Hepatocyte (in vitro differentiated cells): ENCODE data around the gene CALML6. TPM values are rescaled to one million over a fixed set of nuclear protein-coding genes. Genes with fewer than 3 reads are reported as not detected.

Experiments
- DNase-seq: peaks from one replicate; pipeline ENCODE4 v3.0.0-alpha.2; 2016; ENCODE audit warnings: low spot score
- H2AFZ ChIP-seq: fragments of 200-600 bp; sonication (generic); 2 replicates; pipeline ENCODE4 v1.6.0; 2016; ENCODE audit warnings: antibody characterized with exemption, mild to moderate bottlenecking
- H3K27ac ChIP-seq: fragments of 200-600 bp; sonication (generic); 2 replicates; pipeline ENCODE4 v1.5.1; 2016; ENCODE audit warnings: mild to moderate bottlenecking
- H3K27me3 ChIP-seq: fragments of 200-600 bp; sonication (generic); 2 replicates; pipeline ENCODE4 v1.6.1; 2016
- H3K36me3 ChIP-seq: fragments of 200-600 bp; sonication (generic); replicated peaks from 2 replicates; pipeline ENCODE4 v1.5.1; 2016; ENCODE audit warnings: low read depth; ENCODE audit not compliant: insufficient read depth
- H3K4me1 ChIP-seq: fragments of 200-600 bp; sonication (generic); 2 replicates; pipeline ENCODE4 v1.5.1; 2016; ENCODE audit warnings: mild to moderate bottlenecking, moderate library complexity; ENCODE audit not compliant: insufficient read depth
- H3K4me2 ChIP-seq: fragments of 200-600 bp; sonication (generic); 2 replicates; pipeline ENCODE4 v1.6.0; 2016
- H3K4me3 ChIP-seq: fragments of 200-600 bp; sonication (generic); 2 replicates; pipeline ENCODE4 v1.5.1; 2016; ENCODE audit warnings: mild to moderate bottlenecking
- H3K79me2 ChIP-seq: fragments of 200-600 bp; sonication (generic); 2 replicates; pipeline ENCODE4 v1.6.0; 2017; ENCODE audit warnings: mild to moderate bottlenecking
- H3K9me2 ChIP-seq: fragments of 200-600 bp; sonication (generic); replicated peaks from 2 replicates; pipeline ENCODE4 v1.6.0; 2017; ENCODE audit warnings: mild to moderate bottlenecking; ENCODE audit not compliant: insufficient read depth
- H3K9me3 ChIP-seq: fragments of 200-600 bp; sonication (generic); 2 replicates; pipeline ENCODE4 v1.5.1; 2016; ENCODE audit warnings: low read depth, mild to moderate bottlenecking
- H4K20me1 ChIP-seq: fragments of 200-600 bp; sonication (generic); 2 replicates; pipeline ENCODE4 v1.6.0; 2016; ENCODE audit warnings: mild to moderate bottlenecking; ENCODE audit not compliant: insufficient read depth, poor library complexity, severe bottlenecking
- EZH2 ChIP-seq: fragments of 200-600 bp; sonication (generic); IDR thresholded peaks from 2 replicates; pipeline ENCODE4 v1.6.1; 2016; ENCODE audit warnings: antibody characterized with exemption, mild to moderate bottlenecking, borderline replicate concordance
- EZH2phosphoT487 ChIP-seq: fragments of 200-600 bp; sonication (generic); IDR thresholded peaks from one replicate; pipeline ENCODE4 v1.6.1; 2018; ENCODE audit warnings: antibody characterized with exemption, mild to moderate bottlenecking, low read depth, moderate library complexity; ENCODE audit not compliant: unreplicated experiment, severe bottlenecking
- WGBS: methylation state at CpG from one replicate; pipeline ENCODE4 v1.1.6; 2016; ENCODE audit warnings: low lambda C conversion rate; ENCODE audit errors: missing lambda C conversion rate; 5-methylcytosine and 5-hydroxymethylcytosine counted together
- polyA plus RNA-seq: library from polyadenylated mRNA; unstranded; fragments of >200 nt; fragmentation: Nextera tagmentation; extraction: Ambion mirVana; gene quantifications from 2 replicates; pipeline ENCODE4 v1.2.1, GENCODE V29; 2016
- total RNA-seq: library from RNA; depleted of rRNA; stranded (reverse); fragments of >200 nt; gene quantifications from 2 replicates; pipeline ENCODE4 v1.2.3, GENCODE V29; 2014
- TF ChIP-seq, protein P1 (sequence below): fragments of 200-600 bp; sonication (generic); IDR thresholded peaks from 2 replicates; pipeline ENCODE4 v1.5.1; 2016; ENCODE audit warnings: antibody characterized with exemption, mild to moderate bottlenecking; ENCODE audit not compliant: poor library complexity

Gene CALML6
- total and polyA plus RNA-seq, 2 experiments from 2014 or later: 0.33 to 0.53 TPM

DNA sequence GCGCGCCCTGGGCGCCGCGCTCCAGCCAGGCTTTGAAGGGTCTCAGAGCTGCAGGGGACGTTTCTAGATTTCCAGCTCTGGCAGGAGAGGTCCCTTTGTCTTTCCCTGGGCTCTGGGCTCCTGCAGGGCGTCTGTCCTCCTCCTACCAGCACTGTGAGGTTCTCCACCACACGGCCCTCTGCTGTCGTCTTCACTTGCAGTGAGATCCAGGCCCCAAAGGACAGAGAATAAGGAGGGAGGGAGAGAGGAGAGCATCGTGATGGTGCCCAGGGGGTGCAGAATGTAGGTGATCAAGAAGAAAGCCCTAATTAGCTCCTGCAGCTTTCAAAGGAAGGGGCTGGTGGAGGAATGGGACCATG, 20.0 kb upstream of the CALML6 start:
- DNase-seq: no peak
- peak overlapping the region; percentile 55 for H3K27ac ChIP-seq
- H3K36me3 ChIP-seq: no peaks in the 10 kb centered on the region
- no peaks in the 10 kb centered on the region for H4K20me1 ChIP-seq
- H2AFZ ChIP-seq: no peak overlapping the region
- no peaks in the 10 kb centered on the region for H3K9me2 ChIP-seq
- H3K4me2 ChIP-seq: peak overlapping the region; percentile 30
- WGBS: 54% methylated on average over 10 of the region's 10 CpGs
- peaks cover 20% of the 10 kb centered on the region for H3K79me2 ChIP-seq
- H3K27me3 ChIP-seq: no peaks in the 10 kb centered on the region
- no peak overlapping the region for H3K4me3 ChIP-seq
- peaks cover 31% of the 10 kb centered on the region for H3K4me1 ChIP-seq
- H3K9me3 ChIP-seq: no peaks in the 10 kb centered on the region
- no peak for TF ChIP-seq EZH2
- TF ChIP-seq, protein P1, sequence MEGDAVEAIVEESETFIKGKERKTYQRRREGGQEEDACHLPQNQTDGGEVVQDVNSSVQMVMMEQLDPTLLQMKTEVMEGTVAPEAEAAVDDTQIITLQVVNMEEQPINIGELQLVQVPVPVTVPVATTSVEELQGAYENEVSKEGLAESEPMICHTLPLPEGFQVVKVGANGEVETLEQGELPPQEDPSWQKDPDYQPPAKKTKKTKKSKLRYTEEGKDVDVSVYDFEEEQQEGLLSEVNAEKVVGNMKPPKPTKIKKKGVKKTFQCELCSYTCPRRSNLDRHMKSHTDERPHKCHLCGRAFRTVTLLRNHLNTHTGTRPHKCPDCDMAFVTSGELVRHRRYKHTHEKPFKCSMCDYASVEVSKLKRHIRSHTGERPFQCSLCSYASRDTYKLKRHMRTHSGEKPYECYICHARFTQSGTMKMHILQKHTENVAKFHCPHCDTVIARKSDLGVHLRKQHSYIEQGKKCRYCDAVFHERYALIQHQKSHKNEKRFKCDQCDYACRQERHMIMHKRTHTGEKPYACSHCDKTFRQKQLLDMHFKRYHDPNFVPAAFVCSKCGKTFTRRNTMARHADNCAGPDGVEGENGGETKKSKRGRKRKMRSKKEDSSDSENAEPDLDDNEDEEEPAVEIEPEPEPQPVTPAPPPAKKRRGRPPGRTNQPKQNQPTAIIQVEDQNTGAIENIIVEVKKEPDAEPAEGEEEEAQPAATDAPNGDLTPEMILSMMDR: no peak
- TF ChIP-seq EZH2phosphoT487: no peak

DNA sequence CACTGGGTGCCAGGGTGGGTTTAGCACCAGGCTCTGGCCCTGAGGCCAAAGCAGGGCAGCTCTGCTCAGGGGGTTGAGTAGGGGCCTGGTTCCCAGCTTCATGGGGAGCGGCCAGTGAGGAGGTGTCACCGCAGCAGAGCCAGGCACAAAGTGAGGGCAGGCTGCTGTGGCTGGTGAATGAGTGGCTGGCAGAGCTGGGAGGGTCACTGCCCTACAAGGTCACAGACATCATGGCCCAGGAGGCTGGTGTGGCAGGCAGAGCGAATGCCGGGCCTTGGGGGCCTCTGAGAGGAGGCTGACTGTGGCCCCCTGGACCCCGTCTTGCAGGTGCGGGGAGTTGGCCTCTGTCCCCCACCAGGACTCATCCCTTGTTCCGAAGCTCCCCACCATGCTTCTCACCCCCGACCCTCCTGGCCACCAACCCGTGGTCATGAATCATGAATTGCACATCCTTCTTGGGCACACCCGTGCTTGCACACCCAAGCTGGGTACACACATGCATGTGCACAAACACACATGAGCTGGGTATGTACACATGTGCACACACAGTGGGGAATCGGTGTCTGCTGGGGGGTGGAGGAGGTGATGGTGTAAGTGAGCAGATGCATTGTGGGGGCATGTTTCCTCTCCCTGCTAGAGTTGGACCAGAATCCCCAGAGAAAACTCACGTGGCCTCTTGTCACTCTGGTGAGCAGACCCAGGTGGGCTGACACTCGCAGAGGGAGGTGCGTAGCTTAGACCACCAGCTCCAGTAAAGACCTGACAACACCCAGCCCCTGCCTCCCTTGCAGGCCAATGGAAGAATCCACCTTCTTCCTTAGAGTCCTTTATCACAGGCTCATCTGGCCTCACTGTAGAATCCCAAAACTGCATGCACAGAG, 19.4 kb upstream of the CALML6 start:
- no peaks in the 10 kb centered on the region for H3K36me3 ChIP-seq
- peaks cover 18% of the 10 kb centered on the region for H3K79me2 ChIP-seq
- H3K27me3 ChIP-seq: no peaks in the 10 kb centered on the region
- no peaks in the 10 kb centered on the region for H3K9me2 ChIP-seq
- H4K20me1 ChIP-seq: no peaks in the 10 kb centered on the region
- no peak overlapping the region for H2AFZ ChIP-seq
- DNase-seq: no peak
- TF ChIP-seq, protein P1: no peak
- no peak for TF ChIP-seq EZH2
- TF ChIP-seq EZH2phosphoT487: no peak
- WGBS: 93% methylated on average over 14 of the region's 14 CpGs
- H3K9me3 ChIP-seq: no peaks in the 10 kb centered on the region
- peak overlapping the region; percentile 55 for H3K27ac ChIP-seq
- H3K4me1 ChIP-seq: peaks cover 31% of the 10 kb centered on the region
- H3K4me3 ChIP-seq: no peak overlapping the region
- no peak overlapping the region for H3K4me2 ChIP-seq

DNA sequence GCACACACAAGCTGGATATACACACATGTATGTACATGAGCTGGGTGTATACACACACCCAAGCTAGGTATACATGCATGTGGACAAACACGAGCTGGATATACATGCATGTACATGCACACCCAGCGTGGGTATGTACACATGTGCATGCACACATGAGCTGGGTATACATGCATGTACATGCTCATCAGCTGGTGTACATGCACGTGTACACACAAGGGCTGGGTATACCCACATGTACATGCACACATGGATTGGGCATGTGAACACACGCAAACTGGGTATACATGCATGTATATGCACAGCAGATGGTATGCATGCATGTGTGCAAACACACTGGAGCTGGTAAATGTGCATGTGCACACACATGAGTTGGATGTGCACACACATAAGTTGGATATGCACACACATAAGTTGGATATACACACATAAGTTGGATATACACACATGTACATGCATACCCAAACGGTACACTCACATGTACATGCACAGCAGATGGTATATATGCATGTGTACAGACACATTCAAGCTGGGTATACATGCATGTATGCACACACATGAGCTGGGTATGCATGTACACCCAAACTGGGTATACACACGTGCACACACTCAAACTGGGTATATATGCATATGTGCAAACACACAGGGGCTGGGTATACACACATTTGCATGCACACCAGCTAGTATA, 16.7 kb upstream of the CALML6 start:
- H3K27ac ChIP-seq: no peak overlapping the region
- 91% methylated on average over 6 of the region's 6 CpGs for WGBS
- H3K79me2 ChIP-seq: peaks cover 3% of the 10 kb centered on the region
- TF ChIP-seq EZH2phosphoT487: no peak
- no peak for TF ChIP-seq EZH2
- TF ChIP-seq, protein P1: no peak
- H3K9me2 ChIP-seq: no peaks in the 10 kb centered on the region
- no peaks in the 10 kb centered on the region for H3K9me3 ChIP-seq
- H3K27me3 ChIP-seq: no peaks in the 10 kb centered on the region
- DNase-seq: no peak
- H3K4me1 ChIP-seq: peaks cover 16% of the 10 kb centered on the region
- no peaks in the 10 kb centered on the region for H4K20me1 ChIP-seq
- H2AFZ ChIP-seq: no peak overlapping the region
- no peak overlapping the region for H3K4me2 ChIP-seq
- H3K4me3 ChIP-seq: no peak overlapping the region
- H3K36me3 ChIP-seq: no peaks in the 10 kb centered on the region
